COLO668 (cell line): ENCODE data around the gene RNPEPL1.
A peak's percentile ranks its signal among the peaks of the same experiment; 100 is the strongest.
"Not testable (repeated sequence)": the region's sequence is repeated elsewhere in the genome, so short reads cannot be mapped to it uniquely, and the experiment has no call there.

Experiments
- DNase-seq: peaks from one replicate; lab custom pipeline; 2025; ENCODE audit not compliant: unreplicated experiment; lab: John Stamatoyannopoulos, UW

Gene RNPEPL1

GRCh38 chr2:240567872-240568677, at the start of gene RNPEPL1:
Gene RNPEPL1, plus strand, starts transcription at chr2:240568484. Its CDS starts 103 bp downstream, at chr2:240568587.
- DNase-seq: peak; percentile 85

GRCh38 chr2:240518981-240519380, 49.3 kb upstream of the RNPEPL1 start:
- DNase-seq: no peak

GRCh38 chr2:240519396-240520129, 48.7 kb upstream of the RNPEPL1 start:
- DNase-seq: no peak

- no peak for DNase-seq
Measured at GRCh38 chr2:240520130-240520973, 47.9 kb upstream of the RNPEPL1 start.

- DNase-seq: no peak
Measured at GRCh38 chr2:240520974-240521350, 47.3 kb upstream of the RNPEPL1 start.

- not testable (repeated sequence) for DNase-seq
Measured at GRCh38 chr2:240521885-240522284, 46.4 kb upstream of the RNPEPL1 start.

- no peak for DNase-seq
Measured at GRCh38 chr2:240522406-240522805, 45.9 kb upstream of the RNPEPL1 start.

GRCh38 chr2:240523451-240524281, 44.6 kb upstream of the RNPEPL1 start:
- no peak for DNase-seq

GRCh38 chr2:240524963-240525718, 43.1 kb upstream of the RNPEPL1 start:
- no peak for DNase-seq

- DNase-seq: no peak
Measured at GRCh38 chr2:240525802-240526201, 42.5 kb upstream of the RNPEPL1 start.

- no peak for DNase-seq
Measured at GRCh38 chr2:240526521-240526920, 41.8 kb upstream of the RNPEPL1 start.

GRCh38 chr2:240527153-240527750, 41.0 kb upstream of the RNPEPL1 start:
- no peak for DNase-seq

- no peak for DNase-seq
Measured at GRCh38 chr2:240528406-240529040, 39.8 kb upstream of the RNPEPL1 start.

GRCh38 chr2:240529344-240529999, 38.8 kb upstream of the RNPEPL1 start:
- no peak for DNase-seq

- DNase-seq: no peak
Measured at GRCh38 chr2:240530181-240530580, 38.1 kb upstream of the RNPEPL1 start.

- no peak for DNase-seq
Measured at GRCh38 chr2:240531038-240531437, 37.2 kb upstream of the RNPEPL1 start.

- no peak for DNase-seq
Measured at GRCh38 chr2:240532031-240532775, 36.1 kb upstream of the RNPEPL1 start.
